GM12864 (cell line): ENCODE results near the gene NEMP1.
"Not testable (repeated sequence)": the region's sequence is repeated elsewhere in the genome, so short reads cannot be mapped to it uniquely, and the experiment has no call there.

Source experiments
- DNase-seq: peaks from one replicate; pipeline ENCODE4 v3.0.0-alpha.2; 2011; ENCODE audit warnings: low read depth
- H3K4me3 ChIP-seq: 2 replicates; pipeline ENCODE4 v1.5.1; 2011; ENCODE audit warnings: mild to moderate bottlenecking, low read depth, low read length, control low read depth
- CTCF ChIP-seq: IDR thresholded peaks from 2 replicates; pipeline ENCODE4 v1.5.1; 2011; ENCODE audit warnings: low read depth, mild to moderate bottlenecking, moderate library complexity, low read length, control low read depth, inconsistent platforms; ENCODE audit errors: missing control alignments

NEMP1 gene

GRCh38 chr12:57086493-57087009 is 8.0 kb upstream of the NEMP1 start:
- peak; percentile 31 for TF ChIP-seq CTCF
- DNase-seq, result no peak
- peak overlapping the region; percentile 81 for H3K4me3 ChIP-seq

GRCh38 chr12:57085999-57086492 is 7.5 kb upstream of the NEMP1 start:
- no peak for DNase-seq
- peak overlapping the region; percentile 81 for H3K4me3 ChIP-seq
- TF ChIP-seq CTCF, result no peak

- no peak for TF ChIP-seq CTCF
- H3K4me3 ChIP-seq, result no peak overlapping the region
- DNase-seq, result no peak
These were observed 2.3 kb upstream of the NEMP1 start for GRCh38 chr12:57080855-57081254.

GRCh38 chr12:57079821-57080220 is 1.2 kb upstream of the NEMP1 start:
- H3K4me3 ChIP-seq, result no peak overlapping the region
- TF ChIP-seq CTCF, result no peak
- no peak for DNase-seq

- not testable (repeated sequence) for DNase-seq, H3K4me3 ChIP-seq
These were observed 4.8 kb downstream of the NEMP1 start for GRCh38 chr12:57073566-57074450.

GRCh38 chr12:57072661-57073060 is 5.9 kb downstream of the NEMP1 start:
- no peak for DNase-seq
- no peak overlapping the region for H3K4me3 ChIP-seq
- no peak for TF ChIP-seq CTCF

- TF ChIP-seq CTCF, result peak; percentile 89
- H3K4me3 ChIP-seq, result no peak overlapping the region
- DNase-seq, result peak; percentile 69
These were observed 9.1 kb downstream of the NEMP1 start for GRCh38 chr12:57069523-57069922.
